OCI-LY3 (cell line): ENCODE measurements around the gene CPTP.

Source experiments
- H2AFZ ChIP-seq: fragments of 200-600, 300-600 bp; shearing (Covaris generic); 2 replicates; pipeline ENCODE4 v1.6.0; 2014; ENCODE audit warnings: antibody characterized with exemption, low read depth, low read length
- H3K27ac ChIP-seq: fragments of 200-600, 300-600 bp; sonication (generic); 2 replicates; pipeline ENCODE4 v1.5.1; 2014; ENCODE audit warnings: mild to moderate bottlenecking, low read length, moderate library complexity, mixed read lengths
- H3K27me3 ChIP-seq: fragments of 200-600, 300-600 bp; sonication (generic); 2 replicates; pipeline ENCODE4 v1.6.1; 2014; ENCODE audit warnings: low read depth, low read length, mixed read lengths
- H3K36me3 ChIP-seq: fragments of 200-600, 300-600 bp; sonication (generic); replicated peaks from 2 replicates; pipeline ENCODE3; 2014; ENCODE audit warnings: low read depth, low read length, mixed read lengths
- H3K4me1 ChIP-seq: fragments of 300-600, 200-600 bp; sonication (generic); 2 replicates; pipeline ENCODE4 v1.6.1; 2014; ENCODE audit warnings: low read length, mixed read lengths
- H3K4me2 ChIP-seq: fragments of 200-600, 300-600 bp; sonication (generic); 2 replicates; pipeline ENCODE4 v1.6.1; 2014; ENCODE audit warnings: low read length, mixed read lengths
- H3K4me3 ChIP-seq: fragments of 300-600, 200-600 bp; sonication (generic); 2 replicates; pipeline ENCODE4 v1.5.1; 2014; ENCODE audit warnings: antibody characterized with exemption, mild to moderate bottlenecking, low read length, moderate library complexity
- H3K79me2 ChIP-seq: fragments of 300-600, 200-600 bp; shearing (Covaris generic); 2 replicates; pipeline ENCODE4 v1.6.1; 2014; ENCODE audit warnings: mild to moderate bottlenecking, low read length, mixed read lengths
- H3K9ac ChIP-seq: fragments of 300-600, 200-600 bp; shearing (Covaris generic); 2 replicates; pipeline ENCODE4 v1.6.0; 2014; ENCODE audit warnings: mild to moderate bottlenecking, low read length, moderate library complexity
- H3K9me3 ChIP-seq: fragments of 200-600, 300-600 bp; shearing (Covaris generic); 2 replicates; pipeline ENCODE4 v1.6.1; 2014; ENCODE audit warnings: low read length, mixed read lengths; ENCODE audit not compliant: insufficient read depth
- H4K20me1 ChIP-seq: fragments of 200-600, 300-600 bp; sonication (generic); 2 replicates; pipeline ENCODE4 v1.6.1; 2016; ENCODE audit warnings: low read length, mixed read lengths; ENCODE audit not compliant: insufficient read depth
- CTCF ChIP-seq: fragments of 200-600, 300-600 bp; sonication (generic); IDR thresholded peaks from 2 replicates; pipeline ENCODE4 v1.5.1; 2014; ENCODE audit warnings: antibody characterized with exemption, low read length, low read depth
- EZH2phosphoT487 ChIP-seq: fragments of 200-600 bp; shearing (Covaris generic); IDR thresholded peaks from 2 replicates; pipeline ENCODE4 v1.6.1; 2018; ENCODE audit warnings: antibody characterized with exemption, mixed run types, low read depth

CPTP gene

GRCh38 chr1:1279028-1279427, 45.6 kb upstream of the CPTP start:
- no peak for TF ChIP-seq CTCF
- TF ChIP-seq EZH2phosphoT487 = no peak
- Histone ChIP-seq H3K36me3 (no peaks in the 10 kb centered on the region), H3K9ac (no peak overlapping the region), H4K20me1 (no peaks in the 10 kb centered on the region), H3K79me2 (no peaks in the 10 kb centered on the region), H2AFZ (no peak overlapping the region), H3K4me2 (no peak overlapping the region), H3K4me3 (no peak overlapping the region), H3K27me3 (no peaks in the 10 kb centered on the region), H3K9me3 (no peaks in the 10 kb centered on the region), H3K4me1 (peaks cover 7% of the 10 kb centered on the region; the same call in 1 of the 2 replicates), H3K27ac (no peak overlapping the region)

GRCh38 chr1:1280782-1281481, 43.7 kb upstream of the CPTP start:
- no peaks in the 10 kb centered on the region for H3K9me3 ChIP-seq
- no peaks in the 10 kb centered on the region for H4K20me1 ChIP-seq
- H3K4me2 ChIP-seq = no peak overlapping the region
- H3K27me3 ChIP-seq = no peaks in the 10 kb centered on the region
- no peak overlapping the region for H3K9ac ChIP-seq
- no peaks in the 10 kb centered on the region for H3K79me2 ChIP-seq
- peaks cover 3% of the 10 kb centered on the region; the same call in 1 of the 2 replicates for H3K4me1 ChIP-seq
- TF ChIP-seq CTCF = no peak
- no peak for TF ChIP-seq EZH2phosphoT487
- H3K27ac ChIP-seq = no peak overlapping the region
- H3K36me3 ChIP-seq = no peaks in the 10 kb centered on the region
- no peak overlapping the region for H3K4me3 ChIP-seq
- H2AFZ ChIP-seq = no peak overlapping the region

- no peaks in the 10 kb centered on the region for H3K9me3 ChIP-seq
- H3K27me3 ChIP-seq = no peaks in the 10 kb centered on the region
- H3K9ac ChIP-seq = no peak overlapping the region
- no peak for TF ChIP-seq CTCF
- TF ChIP-seq EZH2phosphoT487 = no peak
- no peak overlapping the region for H3K4me2 ChIP-seq
- H2AFZ ChIP-seq = no peak overlapping the region
- H3K27ac ChIP-seq = no peak overlapping the region
- H4K20me1 ChIP-seq = no peaks in the 10 kb centered on the region
- H3K4me1 ChIP-seq = peaks cover 3% of the 10 kb centered on the region; the same call in 1 of the 2 replicates
- H3K4me3 ChIP-seq = no peak overlapping the region
- no peaks in the 10 kb centered on the region for H3K36me3 ChIP-seq
- no peaks in the 10 kb centered on the region for H3K79me2 ChIP-seq
Observed at GRCh38 chr1:1281533-1282321, 42.9 kb upstream of the CPTP start.

GRCh38 chr1:1282998-1283397, 41.6 kb upstream of the CPTP start:
- Histone ChIP-seq H3K4me2 (no peak overlapping the region), H3K27me3 (no peaks in the 10 kb centered on the region), H3K9ac (no peak overlapping the region), H3K4me1 (peaks cover 3% of the 10 kb centered on the region; the same call in 1 of the 2 replicates), H4K20me1 (no peaks in the 10 kb centered on the region), H3K36me3 (no peaks in the 10 kb centered on the region), H3K4me3 (no peak overlapping the region), H3K9me3 (no peaks in the 10 kb centered on the region), H3K79me2 (no peaks in the 10 kb centered on the region), H2AFZ (no peak overlapping the region), H3K27ac (no peak overlapping the region)
- no peak for TF ChIP-seq EZH2phosphoT487
- no peak for TF ChIP-seq CTCF
